Measurements from ENCODE around the gene RHBDD1.

RHBDD1 gene

DNA sequence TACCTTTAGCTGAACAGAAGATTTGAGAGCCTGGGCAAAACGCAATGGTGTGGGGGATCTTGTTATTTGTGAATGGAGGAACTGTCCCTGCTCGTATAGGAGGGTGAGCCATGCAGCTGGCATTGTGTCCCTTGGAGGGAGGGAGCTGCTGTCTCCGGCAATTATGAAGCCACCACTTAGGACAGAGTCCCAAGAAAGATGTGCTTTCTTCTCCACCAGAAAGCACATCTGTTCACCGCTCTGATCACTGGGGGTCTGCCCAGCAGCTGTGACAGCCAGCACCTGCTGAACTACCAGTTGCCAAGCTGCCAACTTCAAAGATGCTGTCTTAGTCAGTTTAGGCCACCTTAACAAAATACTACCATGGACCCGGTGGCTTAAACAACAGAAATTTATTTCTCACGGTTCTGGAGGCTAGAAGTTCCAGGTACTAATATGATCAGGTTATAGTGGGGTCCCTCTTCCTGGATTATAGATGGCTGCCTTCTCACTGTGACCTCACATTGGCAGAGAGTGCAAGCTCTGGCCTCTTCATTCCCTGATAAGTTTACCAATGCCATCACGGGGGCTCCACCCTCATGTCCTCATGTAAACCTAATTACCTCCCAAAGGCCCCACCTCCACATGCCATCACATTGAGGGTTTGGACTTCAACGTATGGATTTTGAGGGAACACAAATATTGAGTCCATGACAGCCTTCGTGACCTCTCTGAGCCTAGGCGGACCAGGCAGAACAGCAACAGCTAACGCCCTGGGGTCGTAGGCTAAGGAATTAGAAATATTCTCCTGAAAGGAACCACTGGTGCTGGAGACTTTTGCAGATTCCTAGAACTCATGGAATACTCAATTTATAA lies 148.3 kb downstream of the RHBDD1 start:
- no peak for DNase-seq (ENCODE audit: low read depth)

DNA sequence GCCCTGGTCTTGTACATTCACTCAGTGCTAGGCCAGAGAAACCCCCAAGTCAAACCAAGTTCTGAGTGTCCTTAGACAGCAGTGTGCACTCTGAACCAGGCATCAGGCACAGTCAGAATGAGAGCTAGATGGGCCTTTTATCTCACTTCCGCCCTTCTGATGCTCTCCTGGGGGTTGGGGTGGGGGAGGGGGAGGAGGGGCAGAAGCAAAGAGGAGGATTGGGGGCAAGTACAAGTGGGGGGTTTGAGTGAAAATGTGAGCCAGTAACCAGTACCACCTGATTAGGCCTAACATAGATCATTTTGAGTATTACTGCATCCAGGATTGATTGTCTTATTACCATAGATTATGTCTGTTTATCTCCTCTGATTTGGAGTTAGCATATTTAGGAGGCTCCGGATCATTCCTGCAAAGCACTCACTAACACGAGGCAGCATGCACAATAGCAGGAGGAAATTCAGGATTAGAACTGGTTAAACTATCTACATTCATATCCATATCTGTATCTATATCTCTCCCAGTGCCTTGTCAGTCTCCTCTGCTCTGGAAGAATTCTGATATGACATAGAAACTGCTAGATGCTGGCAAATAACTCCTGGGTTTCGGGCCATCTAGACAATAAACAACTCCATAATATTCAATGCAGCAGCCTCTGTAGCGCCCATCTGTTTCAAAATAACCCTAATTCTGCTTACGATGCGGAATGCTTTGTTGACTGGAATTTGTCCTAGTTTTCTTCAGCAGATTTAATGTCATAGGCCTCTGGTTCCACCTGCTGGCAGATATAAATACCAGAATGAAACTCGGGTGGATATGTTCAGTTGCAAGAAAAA lies 149.1 kb downstream of the RHBDD1 start:
- DNase-seq (ENCODE audit: low read depth): no peak

DNA sequence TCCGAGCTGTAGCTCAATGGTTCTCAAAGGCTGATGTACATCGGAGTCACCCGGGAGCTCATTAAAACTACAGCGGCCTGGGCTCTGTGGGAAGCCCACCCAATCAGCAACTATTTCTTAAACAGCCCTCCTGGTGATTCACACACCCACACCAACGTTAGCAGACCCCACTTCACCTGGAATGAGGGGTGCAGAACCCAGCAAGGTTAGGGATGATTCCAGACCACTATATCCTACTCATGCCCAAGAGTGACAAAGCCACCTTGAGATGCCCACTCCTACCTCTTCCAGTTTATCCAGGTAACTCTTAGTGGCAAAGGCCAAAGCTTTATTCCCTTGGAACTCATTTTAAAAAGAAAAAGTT lies 149.7 kb downstream of the RHBDD1 start:
- no peak for DNase-seq (ENCODE audit: low read depth)

DNA sequence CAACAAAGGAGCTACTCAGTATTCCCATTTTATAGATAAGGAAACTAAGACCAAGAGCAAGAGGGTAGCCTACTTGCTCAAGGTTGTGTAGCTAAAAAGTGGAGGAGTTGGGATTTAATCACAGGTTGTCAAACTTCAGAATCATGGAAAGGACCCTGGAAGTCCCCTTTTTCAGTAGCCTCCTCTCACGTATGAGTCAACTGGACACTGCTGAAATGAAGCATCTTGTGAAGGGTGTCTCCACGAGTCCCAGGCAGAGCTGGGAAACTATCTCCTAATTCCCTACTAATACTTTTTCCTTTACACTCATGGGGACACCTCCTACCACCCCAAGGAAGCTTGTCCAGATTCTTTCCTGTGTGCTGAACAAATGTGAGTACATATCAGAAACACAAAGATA lies 155.8 kb downstream of the RHBDD1 start:
- no peak for DNase-seq (ENCODE audit: low read depth)

DNA sequence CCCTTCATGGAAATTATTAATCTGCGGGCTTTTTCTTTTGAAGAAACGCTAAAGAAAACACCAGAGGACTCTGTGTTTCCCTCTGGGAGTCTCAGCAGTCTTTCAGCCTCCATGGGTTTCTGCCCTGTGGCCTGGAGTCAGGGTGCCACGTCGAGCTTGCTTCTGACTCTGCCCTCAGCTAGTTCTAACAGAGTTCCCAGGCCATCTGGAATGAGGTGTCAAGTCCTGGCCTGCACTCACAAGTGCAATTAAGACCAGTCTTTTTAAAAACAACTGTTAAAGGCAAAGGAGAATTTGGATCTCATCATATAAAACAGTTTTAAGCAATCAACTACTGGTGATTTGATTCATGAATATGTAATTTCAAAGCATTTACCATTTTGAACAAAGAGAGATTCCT lies 157.3 kb downstream of the RHBDD1 start:
- DNase-seq (ENCODE audit: low read depth): no peak

DNA sequence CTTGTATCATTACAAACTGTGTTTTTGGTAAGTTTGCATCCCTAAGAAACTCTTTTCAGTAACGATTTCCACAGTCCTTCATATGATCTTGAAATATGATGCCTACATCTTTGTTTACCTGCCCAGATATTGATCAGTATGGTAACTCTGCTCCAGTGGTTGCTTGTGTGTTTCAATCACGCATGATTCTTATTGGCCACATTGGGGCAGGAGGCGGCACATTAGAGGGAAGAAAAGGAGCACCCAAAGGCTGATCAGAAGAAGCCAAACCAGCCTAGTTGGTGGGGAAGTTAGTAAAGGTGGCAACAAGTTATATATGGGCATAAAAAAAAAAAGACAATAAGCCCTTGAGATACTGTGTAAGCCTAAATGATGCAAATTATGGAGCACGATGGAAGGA lies 158.9 kb downstream of the RHBDD1 start:
- DNase-seq (ENCODE audit: low read depth): no peak

DNA sequence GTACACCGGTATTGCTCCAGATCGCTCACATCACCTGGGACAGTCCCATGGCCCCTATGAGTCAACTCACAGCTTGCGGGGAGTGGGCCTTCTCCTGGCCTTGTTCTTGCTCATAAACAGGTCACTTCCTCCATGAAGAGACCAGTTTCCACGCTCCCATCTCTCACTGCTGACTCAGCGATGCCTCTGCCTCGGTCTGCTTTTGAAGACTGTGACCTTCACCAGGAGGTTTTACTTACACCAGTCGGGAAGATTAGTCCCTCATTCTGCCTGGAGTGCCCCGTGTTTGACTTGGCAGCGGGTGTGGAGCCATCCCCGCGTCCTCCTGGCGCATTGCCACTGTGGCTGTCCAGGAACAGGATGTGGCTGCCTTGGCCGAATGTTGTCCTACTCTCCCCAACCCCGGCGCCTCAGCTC lies 159.8 kb downstream of the RHBDD1 start:
- DNase-seq (ENCODE audit: low read depth): no peak

DNA sequence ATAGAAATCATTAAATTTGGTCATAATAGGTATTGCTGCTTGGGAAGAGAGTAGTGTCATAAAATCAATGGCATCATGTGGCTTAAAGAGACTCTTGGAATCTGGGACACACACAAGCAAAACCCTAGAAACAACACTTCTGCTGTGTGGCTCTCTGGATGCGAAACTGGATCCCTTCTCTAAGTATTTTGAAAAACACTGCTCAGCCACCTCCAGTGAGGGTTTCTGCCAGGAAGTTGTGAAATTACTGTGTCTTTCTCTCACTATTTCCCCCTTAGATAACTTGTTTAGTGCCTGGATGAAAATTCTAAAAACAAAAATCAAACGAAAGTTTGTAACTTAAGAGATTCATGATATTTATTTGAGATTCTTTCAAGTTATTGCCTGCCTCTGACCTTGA lies 163.8 kb downstream of the RHBDD1 start:
- DNase-seq (ENCODE audit: low read depth): no peak

DNA sequence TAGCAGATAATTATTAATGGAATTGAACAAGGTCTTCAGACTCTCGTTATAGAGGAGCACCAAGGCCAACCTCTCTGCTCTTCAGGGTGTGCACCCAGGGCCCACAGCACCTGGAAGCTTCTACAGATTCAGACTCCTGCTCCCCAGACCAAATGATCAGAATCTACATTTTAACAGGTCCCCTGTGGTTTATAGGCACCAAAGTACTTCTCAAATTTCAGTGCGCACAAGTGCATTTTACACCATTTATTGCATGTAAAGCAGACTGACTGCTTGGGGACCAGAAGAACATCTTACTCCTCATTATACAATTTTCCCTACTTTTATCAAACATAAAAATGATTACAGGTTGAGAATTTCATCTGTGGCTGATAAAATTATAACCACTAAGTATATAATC lies 164.3 kb downstream of the RHBDD1 start:
- DNase-seq (ENCODE audit: low read depth): no peak

DNA sequence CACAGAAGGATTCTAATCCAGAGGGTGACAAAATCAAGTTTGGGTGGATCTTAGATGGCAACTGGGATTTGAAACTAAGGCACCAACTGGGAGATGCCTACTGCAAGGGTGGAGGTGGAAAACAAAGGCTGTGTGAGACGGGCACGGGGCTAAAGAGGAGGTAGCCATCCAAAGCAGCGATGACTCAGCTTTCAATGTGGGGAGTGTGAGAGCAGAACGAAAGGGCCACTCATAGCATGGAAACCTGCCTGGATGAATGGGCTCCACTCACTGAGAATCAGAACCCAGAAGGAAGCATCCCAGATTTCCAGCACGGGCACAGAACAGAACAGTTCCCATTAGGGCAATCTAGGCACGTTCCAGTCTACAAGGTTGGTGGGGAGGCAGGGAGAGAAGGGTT lies 168.6 kb downstream of the RHBDD1 start:
- no peak for DNase-seq (ENCODE audit: low read depth)

DNA sequence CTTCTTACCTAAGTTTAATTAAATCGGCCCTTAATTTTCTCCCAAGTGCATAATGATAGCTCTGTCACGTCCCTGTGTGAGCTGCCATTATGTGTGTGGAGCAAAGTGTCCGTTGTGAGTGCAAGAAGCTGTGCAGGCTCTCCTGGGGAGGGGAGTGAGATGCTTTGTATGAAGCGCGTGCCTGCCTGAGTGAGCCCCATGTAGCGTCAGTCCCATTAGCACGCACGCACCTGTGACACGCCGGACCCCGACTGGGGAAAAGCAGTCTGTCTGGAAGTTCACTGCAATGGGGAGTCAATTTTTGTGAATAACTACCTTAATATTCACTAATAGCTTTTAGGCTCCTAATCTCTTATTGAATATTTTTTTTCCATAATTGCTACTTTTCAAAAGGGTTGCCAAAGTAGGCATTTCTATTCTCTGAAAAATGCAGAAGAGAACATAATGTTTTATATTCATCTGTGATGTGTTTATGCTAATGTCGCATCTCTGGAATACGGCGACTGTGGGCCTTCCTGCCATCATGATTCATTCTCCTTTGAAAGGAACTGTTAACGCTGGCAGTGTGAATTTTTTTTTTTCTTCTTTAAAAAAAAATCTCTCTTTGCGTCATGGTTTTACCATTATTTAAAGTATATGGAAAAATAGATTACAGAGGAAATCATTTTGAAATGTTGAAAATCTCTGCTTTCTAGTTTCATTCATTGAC lies 170.5 kb downstream of the RHBDD1 start:
- no peak for DNase-seq (ENCODE audit: low read depth)

DNA sequence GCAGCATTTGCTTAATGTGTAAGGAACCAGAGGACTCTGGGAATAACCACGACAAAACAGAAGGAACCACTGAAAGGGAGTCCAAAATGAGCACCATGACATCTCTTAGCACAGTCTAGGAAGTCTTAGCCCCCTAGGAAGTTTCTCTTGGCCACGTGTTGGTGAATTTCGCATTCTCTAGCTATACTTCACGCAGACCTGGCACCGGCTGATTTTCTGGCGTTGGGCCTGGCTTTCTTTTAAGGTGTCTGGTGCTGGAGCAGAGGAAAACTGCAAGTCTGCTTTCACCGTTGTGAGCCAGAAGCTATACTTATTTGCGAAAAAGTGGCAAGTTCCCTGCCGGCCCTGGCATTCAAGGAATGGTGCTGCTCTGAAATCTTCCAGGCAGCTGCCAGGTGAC lies 171.3 kb downstream of the RHBDD1 start:
- DNase-seq (ENCODE audit: low read depth): no peak

DNA sequence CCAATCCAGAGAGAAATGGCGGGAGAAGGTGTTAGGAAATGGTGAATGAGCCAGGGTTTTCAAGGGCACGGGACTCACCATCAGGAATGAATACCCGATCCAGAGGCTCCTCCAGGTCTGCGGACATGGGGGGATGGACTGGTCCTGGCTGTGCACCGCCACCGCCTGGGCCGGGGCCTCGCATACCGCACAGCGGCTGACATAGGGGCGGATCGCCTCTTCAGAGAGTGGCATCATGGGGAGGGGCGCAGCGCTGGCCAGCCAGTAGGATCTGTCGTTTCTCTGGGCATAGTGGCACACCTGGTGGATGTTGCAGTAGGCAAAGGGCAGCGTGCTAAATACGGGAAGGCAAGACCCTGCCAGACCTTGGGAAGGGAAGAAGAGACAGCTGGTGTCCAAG lies 172.1 kb downstream of the RHBDD1 start:
- DNase-seq (ENCODE audit: low read depth): no peak

DNA sequence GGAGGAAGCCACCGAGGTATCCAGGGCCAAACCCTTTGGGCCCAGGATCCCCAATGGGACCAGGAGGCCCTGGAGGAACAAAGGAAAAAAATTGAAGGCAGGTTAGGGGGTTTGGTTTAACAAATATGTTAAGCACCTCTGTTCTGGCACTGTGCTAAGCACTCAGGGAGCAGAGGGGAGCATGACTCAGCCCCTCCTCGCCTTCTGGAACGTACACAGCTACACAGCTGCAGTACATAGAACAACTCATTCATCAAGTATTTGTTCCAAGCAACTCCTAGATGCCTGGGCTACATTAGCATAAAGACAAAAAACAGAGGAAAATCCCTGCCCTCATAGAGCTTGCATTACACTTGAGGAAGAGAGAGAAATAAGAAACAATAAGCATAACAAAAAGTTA lies 174.6 kb downstream of the RHBDD1 start:
- DNase-seq (ENCODE audit: low read depth): no peak

DNA sequence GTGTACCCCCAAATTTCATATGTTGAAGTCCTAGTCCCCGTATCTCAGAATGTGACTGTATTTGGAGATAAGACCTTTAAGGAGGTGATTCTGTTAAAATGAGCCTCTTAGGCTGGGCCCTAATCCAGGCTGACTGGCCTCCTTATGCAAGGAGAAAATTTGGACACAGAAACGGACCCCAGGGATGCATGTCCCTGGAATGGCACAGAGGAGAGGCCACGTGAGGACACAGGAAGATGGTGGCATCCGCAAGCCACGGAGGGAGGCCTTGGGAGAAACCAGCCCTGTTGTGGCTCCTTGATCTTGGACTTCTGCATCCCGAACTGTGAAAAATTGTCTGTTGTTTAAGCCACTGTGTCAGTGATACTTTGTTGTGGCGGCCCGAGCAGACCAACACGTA lies 177.5 kb downstream of the RHBDD1 start:
- DNase-seq (ENCODE audit: low read depth): no peak

DNA sequence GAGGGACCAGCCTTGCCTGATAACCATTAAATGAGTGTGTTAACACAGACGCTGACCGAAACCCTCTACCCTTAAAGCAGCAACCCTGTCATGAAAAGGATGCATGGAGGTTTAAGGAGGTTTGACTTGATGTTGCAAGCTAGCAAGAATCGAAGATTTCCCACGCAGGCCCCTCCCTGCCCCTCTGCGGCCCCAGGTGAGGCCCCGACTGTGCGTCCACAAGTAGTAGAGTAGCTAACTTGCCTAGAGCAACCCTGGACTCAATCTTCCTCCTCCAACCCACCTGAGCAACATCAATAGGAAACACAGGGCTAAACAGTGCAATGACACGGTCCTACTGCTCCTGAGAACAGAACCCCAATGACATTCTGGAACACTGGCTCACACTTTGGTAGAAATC lies 178.0 kb downstream of the RHBDD1 start:
- DNase-seq (ENCODE audit: low read depth): no peak

DNA sequence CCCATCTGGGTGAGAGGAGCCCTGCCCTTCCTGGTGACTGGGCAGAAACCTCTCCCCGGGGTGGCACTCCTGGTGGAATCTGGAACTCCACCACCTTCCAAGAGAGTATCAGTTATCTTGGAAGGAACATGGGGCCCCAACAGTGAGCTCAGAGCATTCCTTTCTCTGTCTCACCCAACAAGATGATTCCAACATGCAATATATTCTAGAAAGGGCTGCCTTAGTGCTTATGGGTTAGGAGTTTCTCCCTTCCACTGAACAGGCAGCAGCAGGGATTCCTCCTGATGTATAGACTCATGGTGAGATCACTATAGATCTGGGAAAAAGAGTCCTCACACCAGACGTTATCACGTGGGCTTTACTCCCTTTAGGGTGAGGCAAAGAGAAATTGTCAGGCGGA lies 181.0 kb downstream of the RHBDD1 start:
- DNase-seq (ENCODE audit: low read depth): no peak

DNA sequence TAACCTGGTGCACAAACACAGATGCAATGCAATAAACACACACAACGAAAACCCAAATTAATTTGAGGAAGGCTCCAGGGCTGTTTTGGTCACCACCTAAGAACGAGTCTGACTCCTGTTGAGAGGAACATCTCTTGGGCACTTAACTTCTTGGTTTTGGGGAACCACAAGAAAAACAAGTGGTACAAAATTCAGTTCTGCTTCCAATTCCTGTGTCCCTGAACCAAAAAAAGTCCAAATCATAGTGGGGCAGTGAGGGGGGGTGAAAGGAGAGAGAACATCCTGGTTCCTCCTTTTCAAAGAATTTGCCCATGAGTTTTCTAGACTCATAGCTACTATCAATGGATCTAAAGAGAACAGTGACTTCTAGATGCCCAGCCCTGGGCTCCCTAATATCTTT lies 184.6 kb downstream of the RHBDD1 start:
- DNase-seq (ENCODE audit: low read depth): no peak

DNA sequence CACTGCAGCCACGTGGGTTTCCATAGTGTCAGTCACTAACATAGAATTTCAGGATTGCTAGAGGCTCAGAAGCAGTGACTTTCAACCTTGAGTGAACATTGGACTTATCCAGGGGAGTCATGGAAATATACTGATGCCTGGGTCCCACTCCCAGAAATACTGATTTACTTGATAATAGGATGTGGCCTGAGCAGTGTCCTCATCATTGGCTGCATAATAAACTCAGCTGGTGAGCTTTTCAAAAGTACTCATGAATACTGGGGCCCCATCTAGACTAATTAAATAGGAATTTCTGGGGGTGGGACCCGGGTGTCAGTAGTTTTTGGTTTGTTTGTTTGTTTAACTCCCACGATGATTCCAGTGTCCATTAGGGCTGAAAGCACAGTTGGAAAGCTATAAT lies 186.8 kb downstream of the RHBDD1 start:
- DNase-seq (ENCODE audit: low read depth): no peak

DNA sequence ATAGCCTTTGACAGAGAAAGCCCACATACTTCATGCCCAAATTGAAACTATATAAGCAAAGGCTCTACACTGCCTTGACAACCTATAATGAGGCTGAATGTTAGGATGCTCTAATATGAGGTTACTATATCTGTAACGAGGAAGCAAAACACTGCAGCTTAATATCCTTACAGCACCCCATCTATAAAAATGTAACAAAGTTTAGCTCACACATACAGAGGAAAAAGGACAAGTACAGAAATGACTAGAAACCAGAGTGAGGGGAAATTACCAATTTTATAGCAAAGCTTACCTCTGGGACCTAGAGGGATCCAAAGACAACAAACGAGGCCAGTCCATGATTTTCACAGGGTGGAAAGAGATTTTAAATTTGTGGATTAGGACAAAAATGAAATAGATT lies 189.7 kb downstream of the RHBDD1 start:
- no peak for DNase-seq (ENCODE audit: low read depth)

DNA sequence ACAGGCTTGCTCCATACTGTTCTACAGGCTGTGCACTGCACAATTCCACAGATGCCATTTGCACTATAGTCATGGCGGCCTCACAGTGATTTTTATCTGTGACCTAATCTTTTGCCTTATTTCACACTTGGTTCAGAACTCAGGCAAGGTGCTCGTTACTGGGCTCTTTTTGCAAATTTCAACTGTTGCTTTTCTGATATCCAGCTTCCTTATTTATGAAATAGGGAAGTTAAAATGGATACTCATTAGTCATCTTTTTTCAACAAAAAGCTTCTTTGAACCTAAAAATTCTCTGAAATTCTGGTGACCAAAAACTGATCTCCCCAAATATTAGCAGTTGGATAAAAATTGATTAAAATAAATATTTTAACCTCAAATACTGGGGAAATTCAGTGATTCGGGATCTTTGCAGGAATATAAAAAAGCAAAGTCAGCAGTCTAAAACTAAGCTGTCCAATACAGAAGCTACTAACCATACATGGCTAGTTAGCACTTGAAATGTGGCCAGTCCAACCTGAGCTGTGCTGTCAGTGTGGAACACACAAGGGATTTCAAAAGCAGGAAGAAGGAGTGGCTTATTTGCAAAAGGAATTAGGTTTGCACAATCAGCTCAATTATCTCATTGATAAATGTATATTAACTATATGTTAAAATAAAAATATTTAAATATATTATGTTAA lies 193.7 kb downstream of the RHBDD1 start:
- no peak for DNase-seq (ENCODE audit: low read depth)

DNA sequence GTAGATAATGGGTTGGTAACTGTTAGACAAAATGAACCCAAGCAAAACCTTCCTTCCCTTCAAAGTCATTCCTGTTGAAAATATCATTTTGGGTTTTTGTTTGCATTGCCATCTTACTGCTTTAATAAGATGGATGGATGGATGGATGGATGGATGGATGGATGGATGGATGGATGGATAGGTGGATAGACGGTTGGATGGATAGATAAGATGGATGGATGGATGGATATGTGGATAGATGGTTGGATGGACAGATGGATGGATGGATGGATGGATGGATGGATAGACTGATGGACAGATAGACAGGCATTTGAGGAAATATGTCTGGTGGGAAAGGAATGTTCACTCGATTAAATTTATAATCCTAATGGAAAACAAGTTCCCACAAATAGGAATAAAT lies 194.9 kb downstream of the RHBDD1 start:
- DNase-seq (ENCODE audit: low read depth): no peak

Measured in T follicular helper cell (primary cell).